ENCODE measurements around the gene HECTD4.

The HECTD4 gene

GRCh38 chr12:112151766-112152541 lies 230.3 kb downstream of the HECTD4 start:
- DNase-seq, result no peak

- DNase-seq, result no peak
Observed at GRCh38 chr12:112149596-112149995, 232.6 kb downstream of the HECTD4 start.

GRCh38 chr12:112148031-112148513 lies 234.2 kb downstream of the HECTD4 start:
- DNase-seq, result no peak

- no peak for DNase-seq
Observed at GRCh38 chr12:112146123-112146522, 236.1 kb downstream of the HECTD4 start.

- no peak for DNase-seq
Observed at GRCh38 chr12:112140728-112141127, 241.5 kb downstream of the HECTD4 start.

- DNase-seq, result no peak
Observed at GRCh38 chr12:112134731-112135130, 247.5 kb downstream of the HECTD4 start.

GRCh38 chr12:112133418-112133817 lies 248.8 kb downstream of the HECTD4 start:
- DNase-seq, result no peak

GRCh38 chr12:112131686-112132085 lies 250.5 kb downstream of the HECTD4 start:
- DNase-seq, result no peak

- DNase-seq, result no peak
Observed at GRCh38 chr12:112130441-112130998, 251.7 kb downstream of the HECTD4 start.

GRCh38 chr12:112126911-112127310 lies 255.3 kb downstream of the HECTD4 start:
- DNase-seq, result no peak

- DNase-seq, result peak; percentile 11
Observed at GRCh38 chr12:112126000-112126438, 256.2 kb downstream of the HECTD4 start.

- peak; percentile 98 for DNase-seq
Observed at GRCh38 chr12:112125250-112125999, 256.8 kb downstream of the HECTD4 start, which contains the start of gene TRAFD1. TSS of gene TRAFD1 (plus strand) at chr12:112125560. CDS start at chr12:112130523, 4,963 bp downstream.

GRCh38 chr12:112124918-112125249 lies 257.3 kb downstream of the HECTD4 start:
- no peak for DNase-seq

GRCh38 chr12:112122823-112123690 lies 259.2 kb downstream of the HECTD4 start:
- DNase-seq, result no peak

- DNase-seq, result no peak
Observed at GRCh38 chr12:112121780-112122565, 260.3 kb downstream of the HECTD4 start.

GRCh38 chr12:112117685-112118084 lies 264.5 kb downstream of the HECTD4 start:
- no peak for DNase-seq

GRCh38 chr12:112116232-112117060 lies 265.8 kb downstream of the HECTD4 start:
- DNase-seq, result peak; percentile 32

- no peak for DNase-seq
Observed at GRCh38 chr12:112115259-112116045, 266.8 kb downstream of the HECTD4 start.

- DNase-seq, result no peak
Observed at GRCh38 chr12:112112409-112113133, 269.7 kb downstream of the HECTD4 start.
